Colonic mucosa (tissue), 4 donors: ENCODE measurements around the gene RETSAT. TPM values are rescaled to one million over a fixed set of nuclear protein-coding genes. Genes with fewer than 3 reads are reported as not detected.

Source experiments
- DNase-seq: peaks from one replicate; pipeline ENCODE4 v3.0.0-alpha.2; 2020
- H3K27ac ChIP-seq: fragments of 200-600 bp; one replicate; pipeline ENCODE4 v1.8.0; 2021
- H3K27me3 ChIP-seq: fragments of 200-600 bp; one replicate; pipeline ENCODE4 v1.8.0; 2021
- H3K36me3 ChIP-seq: fragments of 200-600 bp; one replicate; pipeline ENCODE4 v1.8.0; 2021
- H3K4me1 ChIP-seq: fragments of 200-600 bp; one replicate; pipeline ENCODE4 v1.8.0; 2021; ENCODE audit warnings: mild to moderate bottlenecking
- H3K4me3 ChIP-seq: fragments of 200-600 bp; one replicate; pipeline ENCODE4 v1.8.0; 2021
- H3K9ac ChIP-seq, 2 donors: one replicate each; pipeline ENCODE4 v1.7.0; 2013; ENCODE audit warnings: control low read depth in 2 of 2, low read depth in 2 of 2, low read length in 2 of 2
- H3K9me3 ChIP-seq: fragments of 200-600 bp; one replicate; pipeline ENCODE4 v1.8.0; 2021
- CTCF ChIP-seq: fragments of 200-600 bp; IDR thresholded peaks from one replicate; pipeline ENCODE4 v1.8.0; 2022; ENCODE audit warnings: antibody characterized with exemption, mild to moderate bottlenecking
- intact Hi-C: fragments of 100-400 bp; cut with DNase I; formaldehyde crosslinking; loops from one replicate; pipeline ENCODE4 v1.14.1; 2022
- total RNA-seq, 2 donors: library from RNA; stranded (reverse); fragmentation: NEBNext Ultra II Directional in 1 of 2; extraction: Animal tissue kit (Norgen Biotek cat#: 25700) in 1 of 2; gene quantifications; one replicate each; pipeline ENCODE4 v1.2.1, GENCODE V29; 2021
- donor health status: healthy.
- donor health status: DM: no; HTN: no; CAD: no.
- donor health status: DM: no; HTN: no; CAD: no.

Gene RETSAT
- total RNA-seq, 2 donors from 2014 or later = 145 to 190 TPM

- Histone ChIP-seq H3K27ac (no peak overlapping the region), H3K9ac (no peak overlapping the region), H3K36me3 (no peaks in the 10 kb centered on the region), H3K27me3 (no peaks in the 10 kb centered on the region), H3K4me3 (no peak overlapping the region), H3K4me1 (no peaks in the 10 kb centered on the region), H3K9me3 (no peaks in the 10 kb centered on the region)
- no peak for DNase-seq
- intact Hi-C loops = loop anchor here (10.0 kb wide), 1 partner anchor 156 kb away; no protein-coding TSS in a partner anchor
- no peak for TF ChIP-seq CTCF
Measured at GRCh38 chr2:85399183-85399455, 44.8 kb upstream of the RETSAT start.

GRCh38 chr2:85398426-85399182 is 44.3 kb upstream of the RETSAT start:
- no peak overlapping the region for H3K4me3 ChIP-seq
- H3K9me3 ChIP-seq = no peaks in the 10 kb centered on the region
- intact Hi-C loops = loop anchor here (10.0 kb wide), 1 partner anchor 156 kb away; no protein-coding TSS in a partner anchor
- no peak overlapping the region for H3K27ac ChIP-seq
- H3K4me1 ChIP-seq = no peaks in the 10 kb centered on the region
- peak; percentile 14 for DNase-seq
- H3K27me3 ChIP-seq = no peaks in the 10 kb centered on the region
- no peak overlapping the region for H3K9ac ChIP-seq
- no peaks in the 10 kb centered on the region for H3K36me3 ChIP-seq
- no peak for TF ChIP-seq CTCF

GRCh38 chr2:85397925-85398331 is 43.6 kb upstream of the RETSAT start:
- intact Hi-C loops = loop anchor here (10.0 kb wide), 1 partner anchor 157 kb away; no protein-coding TSS in a partner anchor
- no peaks in the 10 kb centered on the region for H3K9me3 ChIP-seq
- H3K27ac ChIP-seq = no peak overlapping the region
- H3K27me3 ChIP-seq = no peaks in the 10 kb centered on the region
- no peak overlapping the region for H3K4me3 ChIP-seq
- no peak overlapping the region for H3K9ac ChIP-seq
- H3K4me1 ChIP-seq = no peaks in the 10 kb centered on the region
- no peaks in the 10 kb centered on the region for H3K36me3 ChIP-seq
- TF ChIP-seq CTCF = no peak
- peak; percentile 15 for DNase-seq

- Histone ChIP-seq H3K27me3 (no peaks in the 10 kb centered on the region), H3K27ac (no peak overlapping the region), H3K9ac (no peak overlapping the region), H3K9me3 (no peaks in the 10 kb centered on the region), H3K4me1 (no peaks in the 10 kb centered on the region), H3K4me3 (no peak overlapping the region), H3K36me3 (no peaks in the 10 kb centered on the region)
- no peak for TF ChIP-seq CTCF
- DNase-seq = peak; percentile 12
- intact Hi-C loops = loop anchor here (10.0 kb wide), 1 partner anchor 158 kb away; no protein-coding TSS in a partner anchor
Measured at GRCh38 chr2:85396531-85397470, 42.5 kb upstream of the RETSAT start.

GRCh38 chr2:85395912-85396475 is 41.7 kb upstream of the RETSAT start:
- no peak overlapping the region for H3K9ac ChIP-seq
- intact Hi-C loops = loop anchor here (10.0 kb wide), 1 partner anchor 159 kb away; no protein-coding TSS in a partner anchor
- H3K36me3 ChIP-seq = no peaks in the 10 kb centered on the region
- H3K4me3 ChIP-seq = no peak overlapping the region
- H3K9me3 ChIP-seq = no peaks in the 10 kb centered on the region
- no peak for TF ChIP-seq CTCF
- H3K27ac ChIP-seq = no peak overlapping the region
- no peaks in the 10 kb centered on the region for H3K27me3 ChIP-seq
- DNase-seq = peak; percentile 6
- no peaks in the 10 kb centered on the region for H3K4me1 ChIP-seq
